SKM-1 treated with dmso at 0.1 percent for 144 hours (cell line): ENCODE data around the gene ZNF124.
"Not testable (repeated sequence)": the region's sequence is repeated elsewhere in the genome, so short reads cannot be mapped to it uniquely, and the experiment has no call there.

ENCODE experiments used
- DNase-seq: peaks from one replicate; lab custom pipeline; 2025; ENCODE audit not compliant: unreplicated experiment; lab: John Stamatoyannopoulos, UW

Gene ZNF124

GRCh38 chr1:247172996-247173395, 1.2 kb upstream of the ZNF124 start:
- DNase-seq: peak; percentile 94

- DNase-seq: not testable (repeated sequence)
These were observed 377 bp downstream of the ZNF124 start for GRCh38 chr1:247171443-247171842.

- no peak for DNase-seq
These were observed 6.1 kb downstream of the ZNF124 start for GRCh38 chr1:247165674-247166073.

- no peak for DNase-seq
These were observed 7.1 kb downstream of the ZNF124 start for GRCh38 chr1:247164694-247165093.

GRCh38 chr1:247156787-247157232, 15.0 kb downstream of the ZNF124 start:
- DNase-seq: no peak

- DNase-seq: no peak
These were observed 24.0 kb downstream of the ZNF124 start for GRCh38 chr1:247147781-247148180.

- not testable (repeated sequence) for DNase-seq
These were observed 24.7 kb downstream of the ZNF124 start for GRCh38 chr1:247147120-247147519.

GRCh38 chr1:247146671-247147070, 25.1 kb downstream of the ZNF124 start:
- DNase-seq: no peak

- no peak for DNase-seq
These were observed 26.5 kb downstream of the ZNF124 start for GRCh38 chr1:247145279-247145678.

GRCh38 chr1:247139557-247139956, 32.3 kb downstream of the ZNF124 start:
- not testable (repeated sequence) for DNase-seq

- no peak for DNase-seq
These were observed 40.6 kb downstream of the ZNF124 start for GRCh38 chr1:247131236-247131635.

- peak; percentile 36 for DNase-seq
These were observed 44.1 kb downstream of the ZNF124 start for GRCh38 chr1:247127519-247128282.

- DNase-seq: not testable (repeated sequence)
These were observed 45.2 kb downstream of the ZNF124 start for GRCh38 chr1:247126601-247127000.

GRCh38 chr1:247126166-247126565, 45.7 kb downstream of the ZNF124 start:
- not testable (repeated sequence) for DNase-seq

- DNase-seq: no peak
These were observed 50.4 kb downstream of the ZNF124 start for GRCh38 chr1:247121382-247121781.

- DNase-seq: not testable (repeated sequence)
These were observed 51.5 kb downstream of the ZNF124 start for GRCh38 chr1:247120408-247120668.

GRCh38 chr1:247119600-247120407, 52.0 kb downstream of the ZNF124 start:
- no peak for DNase-seq

- DNase-seq: peak; percentile 81
These were observed 52.8 kb downstream of the ZNF124 start for GRCh38 chr1:247118946-247119446.

- no peak for DNase-seq
These were observed 56.3 kb downstream of the ZNF124 start for GRCh38 chr1:247115545-247115944.

- DNase-seq: no peak
These were observed 56.7 kb downstream of the ZNF124 start for GRCh38 chr1:247115141-247115510.

GRCh38 chr1:247114351-247115140, 57.3 kb downstream of the ZNF124 start:
- no peak for DNase-seq
